Naive thymus-derived CD4-positive, alpha-beta T cell (primary cell): ENCODE measurements around the gene PHF14. TPM values are rescaled to one million over a fixed set of nuclear protein-coding genes. Genes with fewer than 3 reads are reported as not detected.
A peak's percentile ranks its signal among the peaks of the same experiment; 100 is the strongest.

Experiments
- ATAC-seq: fragments of 150-1000 bp; cut with Tn5 transposase; 2 replicates; pipeline ENCODE4 v1.10.0; 2021; ENCODE audit warnings: mild to moderate bottlenecking, moderate library complexity
- CTCF ChIA-PET: fragments of 350-600 bp; sonication (Branson Sonifier 250); formaldehyde crosslinking; loops from one replicate; lab custom pipeline; 2021; ENCODE audit warnings: antibody characterized with exemption; lab: Charles Lee
- POLR2A ChIA-PET: fragments of 350-600 bp; sonication (Branson Sonifier 250); formaldehyde crosslinking; loops from one replicate; lab custom pipeline; 2021; ENCODE audit warnings: antibody characterized with exemption, inconsistent platforms; lab: Charles Lee
- DNase-seq, 9 donors: peaks; one replicate each; pipeline versions ENCODE4 v3.0.0 to v3.0.0-alpha.2; 2020 to 2022; ENCODE audit warnings: mixed read lengths in 1 of 9
- H3K27ac ChIP-seq: one replicate; pipeline ENCODE4 v1.7.0; 2013; ENCODE audit warnings: mild to moderate bottlenecking, low read depth, low read length, moderate library complexity
- H3K27me3 ChIP-seq, 2 donors: one replicate each; pipeline ENCODE4 v1.7.0; 2013; ENCODE audit warnings: low read length in 2 of 2, mild to moderate bottlenecking in 2 of 2, moderate library complexity in 2 of 2; ENCODE audit not compliant: control insufficient read depth in 2 of 2, insufficient read depth in 2 of 2
- H3K36me3 ChIP-seq, 3 experiments: 1 replicate in 2 of 3; 2 replicates in 1 of 3; pipeline ENCODE4 v1.7.0; 2013; ENCODE audit warnings: low read length in 3 of 3, mild to moderate bottlenecking in 3 of 3, moderate library complexity in 1 of 3; ENCODE audit not compliant: insufficient read depth in 3 of 3, control insufficient read depth in 2 of 3
- H3K4me1 ChIP-seq, 2 donors: one replicate each; pipeline ENCODE4 v1.7.0; 2013; ENCODE audit warnings: low read length in 2 of 2, mild to moderate bottlenecking in 2 of 2, moderate library complexity in 1 of 2; ENCODE audit not compliant: control insufficient read depth in 2 of 2, insufficient read depth in 2 of 2
- H3K4me3 ChIP-seq: 2 replicates; pipeline ENCODE4 v1.7.0; 2013; ENCODE audit warnings: mild to moderate bottlenecking, low read length
- H3K9me3 ChIP-seq, 3 experiments: 1 replicate in 2 of 3; 2 replicates in 1 of 3; pipeline ENCODE4 v1.7.0; 2013; ENCODE audit warnings: low read length in 3 of 3; ENCODE audit not compliant: control insufficient read depth in 2 of 3
- H3K27ac Mint-ChIP-seq, 9 donors: one replicate each; pipeline ENCODE4 v1.8.0; 2020 to 2022; ENCODE audit warnings: mixed read lengths in 9 of 9, mild to moderate bottlenecking in 8 of 9, moderate library complexity in 5 of 9, inconsistent platforms in 2 of 9
- H3K27me3 Mint-ChIP-seq, 5 donors: one replicate each; pipeline ENCODE4 v1.8.0; 2021 to 2022; ENCODE audit warnings: mixed read lengths in 5 of 5, mild to moderate bottlenecking in 1 of 5
- H3K36me3 Mint-ChIP-seq, 5 donors: one replicate each; pipeline ENCODE4 v1.8.0; 2020 to 2022; ENCODE audit warnings: mixed read lengths in 5 of 5, mild to moderate bottlenecking in 3 of 5, inconsistent platforms in 1 of 5
- H3K4me1 Mint-ChIP-seq, 7 donors: one replicate each; pipeline ENCODE4 v1.8.0; 2020 to 2022; ENCODE audit warnings: mixed read lengths in 7 of 7, mild to moderate bottlenecking in 3 of 7, inconsistent platforms in 1 of 7
- H3K4me3 Mint-ChIP-seq, 10 donors: one replicate each; pipeline ENCODE4 v1.8.0; 2020 to 2022; ENCODE audit warnings: mild to moderate bottlenecking in 10 of 10, mixed read lengths in 10 of 10, moderate library complexity in 6 of 10, inconsistent platforms in 2 of 10
- H3K9me3 Mint-ChIP-seq, 11 donors: one replicate each; pipeline ENCODE4 v1.8.0; 2020 to 2022; ENCODE audit warnings: mixed read lengths in 11 of 11, mild to moderate bottlenecking in 4 of 11, inconsistent platforms in 1 of 11, moderate library complexity in 1 of 11
- intact Hi-C, 2 donors: fragments of 100-400 bp; cut with micrococcal nuclease; formaldehyde crosslinking; loops; one replicate each; pipeline ENCODE4 v1.15.1; 2023
- polyA plus RNA-seq, 2 donors: library from polyadenylated mRNA; unstranded; fragments of 300-500 nt; fragmentation: Illumina TruSeq; gene quantifications; one replicate each; pipeline ENCODE4 v1.2.3, GENCODE V29; 2021
- total RNA-seq, 6 experiments: library from RNA in 5 of 6; stranded (reverse) in 5 of 6; gene quantifications; 1 replicate in 5 of 6; 2 replicates in 1 of 6; pipeline ENCODE4 v1.2.3 and lab custom pipeline; 2021 to 2026

Gene PHF14
- total and polyA plus RNA-seq, 7 experiments from 2014 or later: 9.6 to 41.3 (median 31.2) TPM

DNA sequence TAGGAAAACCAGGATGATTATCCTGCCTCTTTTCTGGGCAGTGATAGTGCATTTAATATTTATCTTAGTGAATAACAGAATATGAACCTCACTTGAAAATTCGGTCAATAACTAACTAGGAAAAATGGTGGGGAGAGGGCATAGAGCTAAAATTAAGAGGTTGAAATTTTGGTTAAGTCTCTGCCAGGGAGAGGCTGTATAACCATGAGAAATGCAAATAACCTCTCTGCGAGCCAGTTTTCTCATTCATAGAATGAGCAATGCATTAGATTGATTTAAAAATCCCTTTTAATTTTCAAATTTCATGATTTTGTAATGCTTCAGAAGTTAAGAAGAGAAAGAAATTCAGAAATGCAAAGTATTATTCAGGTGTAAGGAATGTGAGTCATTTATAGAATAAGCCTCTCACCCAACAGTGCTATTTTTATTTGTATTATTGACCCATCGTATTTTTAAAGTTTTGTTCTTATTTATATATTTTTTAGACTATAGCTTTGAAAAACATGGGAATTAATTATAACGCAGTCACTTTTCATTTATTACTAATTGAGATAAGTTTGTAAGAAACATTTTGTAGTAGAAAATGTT lies 104.7 kb downstream of the PHF14 start:
- H3K27me3 Mint-ChIP-seq: no peaks in the 10 kb centered on the region
- ATAC-seq (no peak), DNase-seq (no peak)
- H3K9me3 Mint-ChIP-seq: peaks cover 0 to 5% (median 0%) of the 10 kb centered on the region in 11 donors
- peaks cover 0 to 38% (median 28%) of the 10 kb centered on the region in 5 donors for H3K36me3 Mint-ChIP-seq
- no peaks in the 10 kb centered on the region for H3K4me1 Mint-ChIP-seq
- H3K4me3 ChIP-seq: no peak overlapping the region
- H3K4me3 Mint-ChIP-seq: no peak overlapping the region
- H3K4me1 ChIP-seq: no peaks in the 10 kb centered on the region
- intact Hi-C loops: no loop called here
- H3K36me3 ChIP-seq: peaks cover 0 to 2% (median 0%) of the 10 kb centered on the region in 3 experiments
- no peaks in the 10 kb centered on the region for H3K27me3 ChIP-seq
- ChIA-PET CTCF (no interaction called here), POLR2A (no interaction called here)
- no peak overlapping the region for H3K27ac ChIP-seq
- H3K27ac Mint-ChIP-seq: no peak overlapping the region
- H3K9me3 ChIP-seq: no peaks in the 10 kb centered on the region

DNA sequence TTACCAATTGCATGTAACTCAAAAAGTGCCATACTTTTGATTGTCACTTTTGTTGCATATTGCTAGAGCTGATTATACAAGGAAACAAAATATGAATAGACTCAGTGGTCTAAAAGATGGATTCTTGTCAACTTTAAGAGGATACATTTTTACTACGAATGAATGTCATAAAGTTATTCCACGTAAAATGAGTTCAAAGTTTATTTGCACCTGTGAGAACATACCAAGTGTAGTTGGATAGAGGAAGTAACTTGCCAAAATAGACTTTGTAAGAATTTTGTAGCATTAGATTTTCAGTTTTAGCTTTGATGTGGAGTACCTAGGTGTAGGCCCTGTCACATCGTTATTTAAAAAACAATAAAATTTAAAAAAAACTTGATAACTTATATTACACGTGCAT lies 106.2 kb downstream of the PHF14 start:
- POLR2A ChIA-PET: no interaction called here
- Mint-ChIP-seq H3K4me3 (no peak overlapping the region), H3K9me3 (peaks cover 0 to 4% (median 0%) of the 10 kb centered on the region in 11 donors), H3K36me3 (peaks cover 0 to 32% (median 21%) of the 10 kb centered on the region in 5 donors), H3K4me1 (no peaks in the 10 kb centered on the region), H3K27ac (no peak overlapping the region), H3K27me3 (no peaks in the 10 kb centered on the region)
- no peaks in the 10 kb centered on the region for H3K4me1 ChIP-seq
- CTCF ChIA-PET: interaction anchor here (1.1 kb wide), 1 partner anchor 173 kb away, joined by 3 read pairs; no protein-coding TSS in a partner anchor
- no peak overlapping the region for H3K27ac ChIP-seq
- no peak overlapping the region for H3K4me3 ChIP-seq
- H3K27me3 ChIP-seq: no peaks in the 10 kb centered on the region
- no peak for ATAC-seq
- DNase-seq: no peak
- H3K36me3 ChIP-seq: no peaks in the 10 kb centered on the region
- no peaks in the 10 kb centered on the region for H3K9me3 ChIP-seq
- intact Hi-C loops: no loop called here

DNA sequence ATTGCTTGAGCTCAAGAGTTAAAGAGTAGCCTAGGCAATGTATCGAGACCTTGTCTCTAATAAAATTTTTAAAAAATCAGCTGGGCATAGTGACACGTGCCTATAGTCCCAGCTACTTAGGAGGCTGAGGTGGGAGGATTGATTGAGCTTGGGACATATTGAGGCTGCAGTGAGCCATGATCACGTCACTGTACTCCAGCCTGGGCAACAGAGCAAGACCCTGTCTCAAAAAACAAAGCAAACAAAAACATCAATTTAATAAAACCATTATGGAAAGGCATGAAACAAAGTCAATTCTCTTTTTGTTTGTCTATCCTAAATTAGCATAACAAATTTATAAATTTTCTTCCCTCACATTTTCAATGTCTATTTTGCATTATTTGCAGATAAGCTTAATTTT lies 108.4 kb downstream of the PHF14 start:
- intact Hi-C loops: no loop called here
- Mint-ChIP-seq H3K36me3 (peaks cover 0 to 35% (median 17%) of the 10 kb centered on the region in 5 donors), H3K27me3 (no peaks in the 10 kb centered on the region), H3K4me1 (no peaks in the 10 kb centered on the region), H3K9me3 (peaks cover 0 to 4% (median 0%) of the 10 kb centered on the region in 11 donors), H3K4me3 (no peak overlapping the region), H3K27ac (peak overlapping the region in 1 of 9 donors; percentile 19)
- CTCF ChIA-PET: interaction anchor here (0.6 kb wide), 1 partner anchor 45 kb away, joined by 6 read pairs; no protein-coding TSS in a partner anchor
- Histone ChIP-seq H3K4me1 (no peaks in the 10 kb centered on the region), H3K4me3 (no peak overlapping the region), H3K27ac (no peak overlapping the region), H3K9me3 (no peaks in the 10 kb centered on the region), H3K36me3 (no peaks in the 10 kb centered on the region), H3K27me3 (no peaks in the 10 kb centered on the region)
- POLR2A ChIA-PET: interaction anchor here (0.6 to 0.7 kb wide), 2 partner anchors 31 to 141 kb away, joined by 3 read pairs; no protein-coding TSS in a partner anchor
- ATAC-seq (no peak), DNase-seq (no peak)

DNA sequence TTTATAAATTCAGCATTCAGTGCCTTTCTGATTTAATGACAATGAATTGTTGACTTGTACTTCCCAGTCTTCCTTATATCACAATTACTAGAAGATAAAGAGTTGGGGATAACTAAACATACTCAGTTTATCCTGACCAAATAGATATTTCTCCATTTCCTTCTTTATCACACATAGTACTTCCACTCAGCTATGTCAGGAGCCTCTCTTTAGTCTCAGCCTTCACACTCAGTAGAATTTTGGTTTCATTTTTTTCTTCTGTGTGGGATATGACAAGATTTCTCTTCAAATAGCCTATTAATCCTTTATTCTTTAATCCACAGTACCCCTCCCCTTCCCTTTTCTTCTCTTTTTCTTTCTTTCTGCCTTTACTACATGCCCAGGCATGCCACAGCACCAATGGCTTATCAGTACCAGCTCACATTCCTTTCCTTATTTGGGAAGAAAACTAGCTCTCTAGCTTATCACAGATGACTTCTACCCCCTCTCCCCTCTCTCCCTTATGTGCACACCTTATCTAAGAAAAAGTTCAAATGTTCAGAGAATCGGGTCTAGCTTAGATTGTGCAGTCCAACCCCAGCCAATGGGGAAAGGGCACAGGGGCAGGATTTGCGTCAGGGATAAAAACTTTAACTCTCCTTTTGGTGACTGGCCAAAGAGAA lies 109.0 kb downstream of the PHF14 start:
- CTCF ChIA-PET: no interaction called here
- Mint-ChIP-seq H3K9me3 (peaks cover 0 to 4% (median 0%) of the 10 kb centered on the region in 11 donors), H3K36me3 (peaks cover 3 to 38% (median 22%) of the 10 kb centered on the region in 5 donors), H3K27ac (peak overlapping the region in 1 of 9 donors; percentile 19), H3K4me3 (no peak overlapping the region), H3K27me3 (no peaks in the 10 kb centered on the region), H3K4me1 (no peaks in the 10 kb centered on the region)
- no peak overlapping the region for H3K4me3 ChIP-seq
- ATAC-seq (no peak), DNase-seq (no peak)
- no peaks in the 10 kb centered on the region for H3K9me3 ChIP-seq
- H3K36me3 ChIP-seq: no peaks in the 10 kb centered on the region
- no peaks in the 10 kb centered on the region for H3K4me1 ChIP-seq
- intact Hi-C loops: no loop called here
- POLR2A ChIA-PET: no interaction called here
- no peak overlapping the region for H3K27ac ChIP-seq
- no peaks in the 10 kb centered on the region for H3K27me3 ChIP-seq

DNA sequence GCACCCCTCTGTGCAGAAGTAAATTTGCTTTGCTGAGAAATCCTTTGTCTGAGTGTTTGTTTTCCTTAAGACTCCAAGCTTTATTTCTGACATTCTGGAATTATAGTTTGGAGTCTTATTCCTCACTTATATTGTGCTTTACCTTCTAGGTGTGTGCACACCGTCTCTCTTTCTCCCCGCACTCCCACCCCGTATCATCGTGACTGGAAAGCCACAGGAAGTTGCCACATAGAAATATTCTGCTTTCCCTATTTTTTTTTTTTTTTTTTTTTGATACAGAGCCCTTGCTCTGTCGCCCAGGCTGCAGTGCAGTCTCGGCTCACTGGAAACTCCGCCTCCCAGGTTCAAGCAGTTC lies 109.5 kb downstream of the PHF14 start:
- ChIA-PET CTCF (no interaction called here), POLR2A (no interaction called here)
- H3K9me3 ChIP-seq: no peaks in the 10 kb centered on the region
- no peaks in the 10 kb centered on the region for H3K36me3 ChIP-seq
- no peaks in the 10 kb centered on the region for H3K4me1 ChIP-seq
- no peaks in the 10 kb centered on the region for H3K27me3 ChIP-seq
- H3K4me3 ChIP-seq: no peak overlapping the region
- no peaks in the 10 kb centered on the region for H3K4me1 Mint-ChIP-seq
- H3K4me3 Mint-ChIP-seq: no peak overlapping the region
- no peak overlapping the region for H3K27ac Mint-ChIP-seq
- no peak for ATAC-seq
- no peaks in the 10 kb centered on the region for H3K27me3 Mint-ChIP-seq
- H3K9me3 Mint-ChIP-seq: peaks cover 0 to 4% (median 0%) of the 10 kb centered on the region in 11 donors
- no peak for DNase-seq
- H3K27ac ChIP-seq: no peak overlapping the region
- peaks cover 3 to 36% (median 24%) of the 10 kb centered on the region in 5 donors for H3K36me3 Mint-ChIP-seq
- intact Hi-C loops: no loop called here

DNA sequence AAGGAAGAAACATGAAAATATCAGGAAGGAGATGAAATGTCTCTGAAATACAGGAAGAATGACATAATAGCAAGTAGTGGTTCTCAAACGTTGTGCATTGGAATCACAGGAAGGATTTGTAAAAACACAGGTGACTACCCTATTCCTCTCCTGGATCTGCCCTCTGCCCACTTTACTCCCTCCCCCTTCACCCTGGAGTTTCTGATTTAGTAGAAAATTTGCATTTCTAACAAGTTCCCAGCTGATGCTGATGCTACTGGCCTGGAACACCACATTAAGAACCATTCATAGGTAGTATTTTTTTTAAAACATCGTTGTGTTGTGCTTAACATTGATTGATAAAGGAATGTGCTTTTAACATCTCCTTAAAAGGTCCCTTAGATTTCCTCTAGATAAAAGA lies 130.9 kb downstream of the PHF14 start:
- H3K36me3 Mint-ChIP-seq: peaks cover 0 to 20% (median 12%) of the 10 kb centered on the region in 5 donors
- ChIA-PET CTCF (no interaction called here), POLR2A (no interaction called here)
- H3K27ac Mint-ChIP-seq: peak overlapping the region in 1 of 9 donors; percentile 41
- DNase-seq (no peak), ATAC-seq (no peak)
- no peaks in the 10 kb centered on the region for H3K4me1 ChIP-seq
- intact Hi-C loops: no loop called here
- H3K4me3 ChIP-seq: no peak overlapping the region
- no peak overlapping the region for H3K4me3 Mint-ChIP-seq
- no peaks in the 10 kb centered on the region for H3K9me3 Mint-ChIP-seq
- no peaks in the 10 kb centered on the region for H3K4me1 Mint-ChIP-seq
- no peak overlapping the region for H3K27ac ChIP-seq
- no peaks in the 10 kb centered on the region for H3K27me3 Mint-ChIP-seq
- no peaks in the 10 kb centered on the region for H3K27me3 ChIP-seq
- H3K9me3 ChIP-seq: no peaks in the 10 kb centered on the region
- H3K36me3 ChIP-seq: no peaks in the 10 kb centered on the region

DNA sequence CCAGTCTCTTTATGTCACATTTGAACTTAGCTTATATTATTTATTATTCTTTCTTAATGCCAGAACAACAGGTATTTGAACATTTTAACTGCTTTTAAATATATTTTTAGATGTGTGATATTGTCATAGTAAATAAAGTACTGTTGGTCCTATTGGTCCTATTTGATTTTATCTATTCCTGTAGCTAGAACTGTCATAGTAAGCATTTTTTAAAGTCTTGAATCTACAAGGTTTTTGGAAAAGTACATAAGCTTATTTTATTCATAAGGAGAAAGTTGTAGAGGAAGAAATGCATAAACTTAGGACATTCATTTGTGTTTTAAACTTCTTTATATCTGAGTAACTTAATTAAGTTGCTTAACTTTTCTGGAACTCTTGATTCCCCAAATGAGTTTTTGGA lies 136.0 kb downstream of the PHF14 start:
- Mint-ChIP-seq H3K27ac (peak overlapping the region in 1 of 9 donors; percentile 41), H3K36me3 (peaks cover 0 to 17% (median 4%) of the 10 kb centered on the region in 5 donors), H3K4me3 (no peak overlapping the region), H3K9me3 (no peaks in the 10 kb centered on the region), H3K27me3 (no peaks in the 10 kb centered on the region), H3K4me1 (no peaks in the 10 kb centered on the region)
- POLR2A ChIA-PET: no interaction called here
- DNase-seq (no peak), ATAC-seq (no peak)
- H3K4me1 ChIP-seq: no peaks in the 10 kb centered on the region
- CTCF ChIA-PET: no interaction called here
- H3K9me3 ChIP-seq: no peaks in the 10 kb centered on the region
- no peaks in the 10 kb centered on the region for H3K27me3 ChIP-seq
- no peaks in the 10 kb centered on the region for H3K36me3 ChIP-seq
- intact Hi-C loops: no loop called here
- no peak overlapping the region for H3K4me3 ChIP-seq
- no peak overlapping the region for H3K27ac ChIP-seq
